Fibroblast of skin of left quadriceps (primary cell): ENCODE results near the gene EML4.

Experiments used
- DNase-seq, 2 experiments: peaks; one replicate each; pipeline ENCODE4 v3.0.0-alpha.2; 2013; ENCODE audit warnings: low read depth in 2 of 2

Gene EML4

DNA sequence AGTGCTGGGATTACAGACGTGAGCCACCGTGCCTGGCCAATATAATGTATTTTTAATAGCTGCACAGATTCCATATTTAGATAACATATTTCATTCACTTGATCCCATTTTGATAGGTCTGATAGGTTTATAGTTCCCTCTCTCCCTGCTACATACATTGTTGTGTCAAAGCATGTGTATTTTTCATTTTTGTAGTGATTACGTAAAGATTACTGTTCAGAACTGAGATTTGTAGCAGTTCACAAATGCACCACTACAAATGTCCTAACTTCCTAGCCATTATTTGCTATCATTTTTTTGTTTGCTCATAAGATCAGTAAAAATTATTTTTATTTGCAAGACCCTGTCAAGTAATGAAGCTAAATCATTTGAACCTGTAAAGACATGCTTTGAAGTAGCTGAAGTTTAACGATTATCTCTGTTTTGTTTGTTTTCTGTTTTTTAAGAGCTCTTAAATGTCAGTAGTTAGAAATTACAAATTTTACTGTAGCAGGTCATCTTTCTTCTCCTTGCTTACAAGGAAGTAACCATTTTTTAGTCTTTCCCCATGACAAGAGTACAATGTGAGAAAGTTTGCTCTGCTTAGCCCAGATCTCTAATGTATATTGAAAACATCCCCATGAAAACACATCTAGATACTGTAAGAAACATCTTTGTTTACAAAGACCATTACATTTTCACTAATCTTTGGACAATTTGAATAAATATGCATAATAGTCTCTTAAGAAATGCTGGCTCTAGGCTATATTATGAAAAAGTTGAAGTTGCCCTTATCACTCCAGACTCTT lies 54.1 kb downstream of the EML4 start:
- DNase-seq = no peak

DNA sequence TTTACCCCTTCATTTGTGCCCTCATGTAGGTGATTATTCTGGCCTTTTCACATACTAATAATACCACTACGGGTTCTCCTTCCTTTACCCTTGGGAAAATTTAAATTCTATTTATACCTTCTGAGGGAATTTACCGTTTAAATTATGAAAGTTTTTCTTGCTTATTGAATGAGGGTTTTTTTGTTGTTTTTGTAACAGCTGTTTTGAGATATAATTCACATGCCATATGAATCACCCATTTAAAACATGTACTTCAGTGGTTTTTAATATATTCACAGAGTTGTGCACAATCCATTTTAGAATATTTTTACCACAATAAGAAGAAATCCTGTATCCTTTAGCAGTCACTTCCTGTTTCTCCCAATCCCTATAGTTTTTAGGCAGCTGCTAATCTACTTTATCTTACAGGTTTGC lies 54.7 kb downstream of the EML4 start:
- DNase-seq = no peak

DNA sequence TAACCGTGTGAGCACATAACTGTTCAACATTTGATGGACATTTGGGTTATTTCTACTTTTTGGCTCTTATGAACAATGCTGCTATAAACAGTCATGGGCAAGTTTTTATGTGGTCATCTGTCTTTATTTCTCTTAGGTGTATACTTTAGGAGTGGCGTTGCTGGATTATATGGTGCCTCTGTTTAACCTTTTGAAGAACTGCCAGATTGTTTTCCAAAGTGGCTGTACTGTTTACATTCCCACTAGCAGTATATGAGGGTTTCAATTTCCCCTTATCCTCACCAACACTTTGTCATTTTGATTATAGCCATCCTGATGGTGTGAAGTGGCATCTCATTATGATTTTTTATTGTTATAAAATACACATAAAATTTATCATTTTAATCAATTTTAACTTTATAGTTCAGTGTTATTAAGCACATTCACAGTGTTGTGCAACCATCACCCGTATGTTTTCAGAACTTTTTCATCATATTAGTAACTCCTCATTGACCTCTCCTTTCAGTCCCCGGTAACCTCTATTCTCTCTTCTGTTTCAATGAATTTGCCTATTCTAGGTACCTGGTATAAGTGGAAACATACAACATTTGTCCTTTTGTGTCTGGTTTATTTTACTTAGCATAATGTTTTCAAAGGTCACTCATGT lies 55.4 kb downstream of the EML4 start:
- DNase-seq = no peak

DNA sequence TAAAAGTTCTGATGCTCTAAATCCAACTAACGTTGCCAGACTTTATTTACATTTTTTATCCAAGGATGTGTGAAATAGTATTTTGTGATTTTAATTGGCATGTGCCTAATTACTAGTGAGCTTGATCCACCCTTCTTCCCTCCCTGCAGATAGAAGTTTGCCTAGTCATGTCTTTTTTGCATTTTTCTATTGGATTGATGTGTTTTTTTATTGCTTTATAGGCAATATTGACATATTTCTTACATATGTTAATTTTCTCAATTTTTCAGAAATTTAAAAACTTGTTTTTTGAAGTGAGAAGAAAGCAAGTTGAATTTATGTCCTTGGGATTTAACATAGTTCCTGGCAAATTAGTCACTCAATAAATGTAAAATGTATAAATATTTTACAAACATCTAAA lies 56.4 kb downstream of the EML4 start:
- DNase-seq = no peak

DNA sequence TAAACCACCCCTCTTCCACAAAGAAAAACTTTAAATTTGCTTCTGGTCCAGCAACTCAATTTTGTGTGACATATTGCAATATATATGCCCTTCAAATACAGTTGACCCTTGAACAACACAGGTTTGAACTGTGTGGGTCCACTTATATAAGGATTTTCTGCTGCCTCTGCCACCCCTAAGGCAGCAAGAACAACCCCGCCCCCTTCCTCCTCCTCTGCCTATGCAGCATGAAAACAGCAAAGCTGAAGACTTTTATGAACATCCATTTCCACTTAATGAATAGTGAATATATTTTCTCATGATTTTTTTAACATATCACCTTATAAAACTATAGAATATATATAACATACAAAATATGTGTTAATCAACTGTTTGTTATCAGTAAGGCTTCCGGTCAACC lies 58.3 kb downstream of the EML4 start:
- DNase-seq = no peak

DNA sequence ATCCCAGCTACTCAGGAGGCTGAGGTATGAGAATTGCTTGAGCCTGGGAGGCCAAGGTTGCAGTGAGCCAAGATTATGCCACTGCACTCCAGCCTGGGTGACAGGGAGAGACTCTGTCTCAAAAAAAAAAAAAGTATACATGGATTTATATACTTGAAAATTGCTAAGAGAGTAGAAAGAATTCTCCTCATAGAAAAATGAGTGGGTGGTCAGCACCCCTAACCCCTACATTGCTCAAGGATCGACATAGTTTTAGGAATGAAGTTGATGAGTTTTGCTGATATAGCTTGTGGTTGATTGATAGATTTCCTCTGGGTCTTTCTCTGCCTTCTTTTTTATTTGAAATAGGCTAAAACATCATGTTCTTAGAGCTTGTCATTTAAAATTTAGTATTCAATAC lies 58.9 kb downstream of the EML4 start:
- DNase-seq = no peak

DNA sequence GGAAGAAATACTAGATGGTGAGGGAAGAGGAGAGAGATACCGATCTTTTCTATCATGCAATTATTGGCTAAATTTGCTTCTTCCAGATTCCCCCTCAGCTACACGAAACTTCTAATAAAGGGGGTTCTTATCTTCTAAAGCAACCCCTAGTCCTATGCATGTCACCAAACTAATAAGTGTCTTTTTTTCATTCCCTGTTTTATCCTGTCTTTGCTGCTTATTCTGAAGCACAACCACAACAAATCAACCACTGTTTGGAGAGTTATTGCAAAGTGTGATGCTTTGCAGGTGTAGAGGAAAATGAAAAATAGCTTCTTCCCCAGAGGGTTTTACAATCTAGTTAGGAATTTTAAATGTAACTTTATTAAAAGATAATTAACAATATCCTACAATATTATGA lies 60.8 kb downstream of the EML4 start:
- no peak for DNase-seq

DNA sequence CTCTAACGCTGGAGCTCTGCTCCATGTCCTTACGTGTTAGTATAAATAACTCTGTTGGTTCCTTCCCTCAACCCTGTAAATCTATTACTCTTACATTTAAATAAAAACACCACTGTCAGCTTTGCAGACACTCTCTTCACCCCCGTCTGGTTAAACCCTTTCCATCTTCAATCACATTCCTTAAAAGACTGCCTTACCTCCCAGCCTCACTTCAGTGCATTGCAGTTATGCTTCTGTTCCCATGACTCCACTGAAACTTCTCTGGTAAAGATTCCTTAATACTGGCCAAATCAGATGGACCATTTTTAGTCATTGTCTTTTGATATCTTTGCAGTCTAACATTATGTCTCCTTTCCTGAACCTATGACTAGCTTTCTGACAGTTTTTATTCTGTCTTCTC lies 61.7 kb downstream of the EML4 start:
- no peak for DNase-seq

DNA sequence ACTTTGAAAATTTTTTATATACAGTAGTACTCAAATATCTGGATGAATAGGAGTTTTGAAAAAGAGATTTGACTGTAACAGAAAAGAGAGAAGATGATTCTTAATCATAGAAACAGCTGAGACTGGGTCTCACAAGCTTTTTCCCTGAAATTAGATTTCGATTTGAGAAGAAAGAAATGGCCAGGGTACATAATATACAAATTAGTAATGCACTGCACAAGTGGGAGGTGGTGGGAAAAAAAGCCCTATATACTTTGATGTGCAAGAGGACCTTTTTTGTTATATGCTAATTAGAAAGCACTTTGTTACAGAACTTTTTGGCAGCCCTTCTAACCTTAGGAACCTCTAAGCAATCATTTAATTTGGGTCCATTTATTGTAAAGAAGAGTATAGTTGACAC lies 62.9 kb downstream of the EML4 start:
- no peak for DNase-seq

DNA sequence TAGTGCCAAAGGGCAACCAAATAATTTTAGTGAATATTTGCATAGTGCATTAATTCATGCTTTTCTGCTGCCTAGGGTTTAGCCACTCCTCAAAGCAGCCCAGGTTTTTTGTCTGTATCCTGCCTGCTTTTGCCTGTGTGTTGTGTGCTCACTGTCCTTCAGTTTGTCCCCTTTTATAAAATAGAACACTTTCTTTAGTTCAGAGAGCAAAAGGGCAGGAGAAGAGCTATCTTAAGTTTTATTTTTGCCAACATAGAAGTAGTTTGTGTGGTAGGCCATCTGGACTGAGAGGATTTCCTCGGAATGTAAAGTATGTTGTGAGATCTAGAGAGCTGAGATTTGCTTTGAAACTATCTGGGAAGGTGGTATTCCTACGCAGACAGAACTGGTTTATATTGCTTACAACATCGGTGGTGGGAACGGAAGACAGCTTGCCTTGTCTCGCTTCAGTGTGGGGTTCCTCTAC lies 64.9 kb downstream of the EML4 start:
- peak; percentile 42 to 45 for DNase-seq

DNA sequence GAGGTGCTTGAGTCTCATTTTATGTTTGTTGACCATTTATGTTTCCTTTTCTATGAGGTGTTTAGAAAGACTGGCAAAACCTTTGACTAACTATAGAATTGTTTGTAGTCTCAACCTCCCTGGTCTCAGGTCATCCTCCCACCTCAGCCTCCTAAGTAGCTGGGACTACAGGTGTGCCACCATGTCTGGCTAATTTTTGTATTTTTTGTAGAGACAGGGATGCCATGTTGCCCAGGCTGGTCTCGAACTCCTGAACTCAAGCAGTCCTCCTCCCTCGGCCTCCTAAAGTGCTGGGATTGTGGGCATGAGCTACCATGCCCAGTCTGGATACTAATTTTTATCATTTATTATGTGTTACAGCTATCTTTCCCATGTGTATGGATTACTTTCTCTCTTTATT lies 67.8 kb downstream of the EML4 start:
- no peak for DNase-seq

DNA sequence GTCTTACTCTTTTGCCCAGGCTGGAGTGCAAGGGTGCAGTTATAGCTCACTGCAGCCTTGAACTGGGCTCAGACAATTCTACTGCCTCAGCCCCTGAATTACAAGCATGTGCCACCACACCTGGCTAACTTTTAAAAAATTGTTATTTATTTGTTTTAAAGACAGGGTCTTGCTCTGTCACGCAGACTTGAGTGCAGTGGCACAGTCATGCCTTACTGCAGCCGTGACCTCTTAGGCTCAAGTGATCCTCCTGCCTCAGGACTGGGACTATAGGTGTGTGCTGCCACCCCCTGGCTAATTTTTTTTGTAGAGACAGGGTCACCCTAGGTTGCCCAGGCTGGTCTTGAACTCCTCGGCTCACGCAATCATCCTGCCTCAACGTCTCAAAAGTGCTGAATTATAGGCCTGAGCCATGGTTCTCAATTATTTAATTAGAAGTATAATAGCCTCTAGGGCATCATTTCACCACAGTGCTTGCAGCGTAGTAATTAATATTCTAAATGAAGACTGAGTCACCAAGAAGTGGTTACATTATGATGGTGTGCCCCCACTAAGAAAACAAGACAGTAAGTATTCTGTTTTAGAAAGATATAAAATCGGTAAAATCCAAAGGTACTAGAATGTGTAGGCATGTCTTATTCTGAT lies 69.6 kb downstream of the EML4 start:
- DNase-seq = no peak

DNA sequence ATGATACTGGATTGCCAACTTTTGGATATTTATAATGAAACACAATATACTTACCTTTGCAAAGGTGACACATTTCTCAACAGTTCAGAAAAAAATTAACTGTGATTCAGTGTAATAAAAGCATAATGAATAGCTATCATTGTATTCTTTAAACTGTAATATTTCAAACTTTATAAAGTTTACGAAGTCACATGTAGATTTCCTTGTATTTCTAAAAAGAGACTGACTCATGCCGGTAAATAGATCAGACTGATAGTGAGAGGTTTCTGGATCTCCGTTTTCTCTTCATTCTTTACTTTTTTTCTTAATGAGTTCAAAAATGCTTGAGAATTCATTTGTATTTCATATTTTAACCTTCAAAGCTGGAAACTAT lies 70.1 kb downstream of the EML4 start:
- no peak for DNase-seq

DNA sequence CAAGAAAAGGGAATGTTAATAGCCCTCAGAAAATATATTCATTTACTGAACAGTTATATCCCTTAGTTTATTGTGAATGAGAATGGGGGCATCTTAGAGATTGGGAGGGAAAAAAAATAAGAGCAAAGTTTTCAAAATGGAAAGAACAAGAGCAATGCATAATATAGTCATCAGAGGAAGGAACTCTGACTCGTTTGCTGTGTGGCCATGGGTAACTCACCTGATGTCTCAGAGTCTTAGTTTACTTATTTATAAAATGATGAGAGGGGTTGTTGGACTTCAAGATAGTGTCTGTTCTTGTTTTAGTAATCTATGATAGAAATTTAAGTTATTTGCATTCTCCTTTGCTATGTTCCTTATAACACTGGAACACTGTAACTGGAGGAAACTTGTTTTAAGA lies 70.7 kb downstream of the EML4 start:
- DNase-seq = no peak

DNA sequence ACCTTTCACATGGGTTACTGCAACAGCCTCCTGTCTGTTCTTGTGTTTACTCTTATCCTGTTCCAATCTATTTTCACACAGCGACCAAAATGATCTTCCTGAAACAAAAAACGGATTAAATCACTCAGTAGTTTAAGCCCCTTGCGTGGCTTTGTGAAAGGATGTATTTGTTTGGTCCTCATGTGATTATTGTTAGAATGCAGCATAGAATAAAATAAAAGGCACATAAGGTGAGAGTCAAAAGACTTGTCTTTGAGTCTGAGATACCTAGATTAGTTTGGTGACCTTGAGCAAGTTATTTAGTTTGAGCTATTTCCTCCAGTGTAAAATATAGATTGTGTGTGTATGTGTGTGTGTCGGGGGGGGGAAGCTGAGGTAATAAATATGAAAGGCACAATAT lies 72.4 kb downstream of the EML4 start:
- no peak for DNase-seq

DNA sequence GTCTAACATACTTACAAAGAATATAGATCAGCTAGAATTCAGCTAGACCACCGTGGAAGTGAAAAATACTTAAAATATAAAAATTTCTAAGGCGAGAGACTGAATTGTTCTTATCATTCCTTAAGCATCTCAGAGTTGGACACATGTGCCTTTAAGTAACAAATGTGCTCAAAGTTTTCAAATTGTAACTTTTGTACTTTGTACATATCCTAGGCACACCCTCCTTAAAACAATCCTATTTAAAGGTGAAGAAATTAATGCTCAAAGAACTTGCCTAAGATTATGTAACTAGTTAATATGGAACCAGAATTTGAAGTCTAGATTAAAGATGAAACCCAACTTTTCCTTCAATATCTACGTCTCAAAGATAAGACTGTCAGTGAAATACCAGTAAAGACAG lies 74.1 kb downstream of the EML4 start:
- no peak for DNase-seq

DNA sequence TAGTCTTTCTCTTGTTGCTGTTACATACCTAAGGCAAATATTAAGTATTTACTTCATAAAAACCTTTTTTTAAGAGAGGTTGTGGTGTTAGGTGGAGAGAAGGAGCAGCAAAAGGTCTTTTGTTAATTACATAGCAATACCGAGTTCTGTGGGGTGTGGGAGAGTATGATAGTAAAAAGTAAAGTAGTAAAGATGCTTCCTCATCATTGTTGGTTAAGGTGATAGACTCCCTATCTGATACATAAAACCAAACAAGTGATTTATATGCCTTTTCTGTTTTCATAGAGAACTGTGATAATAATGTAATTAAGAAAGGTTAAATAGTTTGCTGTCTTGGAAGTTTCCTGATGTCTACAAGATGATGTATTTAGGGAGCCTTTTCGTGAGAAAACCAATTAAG lies 75.4 kb downstream of the EML4 start:
- DNase-seq = no peak

DNA sequence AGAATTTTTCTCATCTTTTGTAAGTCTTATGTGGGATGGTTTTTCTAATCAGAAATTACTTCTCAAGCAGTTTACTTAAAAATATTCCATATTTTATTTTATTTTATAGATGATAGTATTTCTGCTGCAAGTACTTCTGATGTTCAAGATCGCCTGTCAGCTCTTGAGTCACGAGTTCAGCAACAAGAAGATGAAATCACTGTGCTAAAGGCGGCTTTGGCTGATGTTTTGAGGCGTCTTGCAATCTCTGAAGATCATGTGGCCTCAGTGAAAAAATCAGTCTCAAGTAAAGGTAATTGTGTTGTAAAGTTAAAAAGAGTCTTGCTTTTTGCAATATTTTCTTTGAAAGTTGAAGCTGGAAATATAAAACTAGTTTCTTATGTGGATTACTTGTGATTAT lies 76.2 kb downstream of the EML4 start:
- DNase-seq = no peak

DNA sequence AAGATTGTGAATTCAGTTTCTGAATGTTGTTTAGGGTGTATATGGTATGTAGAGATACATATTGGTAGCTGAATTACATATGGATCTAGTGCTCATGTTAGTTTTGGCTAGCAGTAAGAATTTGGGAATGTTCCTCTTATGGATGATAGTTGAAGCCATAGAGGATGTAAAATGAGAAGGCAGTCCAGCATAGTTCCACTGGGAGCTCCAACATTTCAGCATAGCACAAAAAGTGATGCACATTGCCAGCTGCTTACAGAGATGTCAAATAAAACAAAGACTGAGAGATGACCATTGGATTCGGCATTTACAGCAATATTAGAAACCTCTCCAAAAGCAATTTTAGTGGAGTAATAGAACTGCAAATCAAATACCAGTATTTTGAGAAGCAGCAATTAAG lies 77.4 kb downstream of the EML4 start:
- no peak for DNase-seq

DNA sequence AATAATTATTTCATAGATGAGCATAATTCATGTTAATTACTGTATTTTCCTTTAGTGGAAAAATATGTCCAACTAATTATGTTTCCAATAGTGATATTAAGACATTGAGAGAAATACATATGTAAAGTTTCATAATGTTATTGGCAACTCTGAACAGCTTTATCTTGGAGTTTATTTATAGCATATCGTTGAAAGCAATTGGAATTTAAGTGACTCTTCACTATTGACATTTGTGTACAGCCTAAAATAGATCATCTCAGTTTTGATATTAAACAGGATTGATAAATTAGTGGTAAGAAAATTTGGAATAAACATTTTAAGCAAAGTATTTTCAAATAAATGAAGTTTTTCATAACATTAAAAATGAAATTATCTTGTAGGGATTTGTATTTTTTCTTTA lies 79.7 kb downstream of the EML4 start:
- no peak for DNase-seq

DNA sequence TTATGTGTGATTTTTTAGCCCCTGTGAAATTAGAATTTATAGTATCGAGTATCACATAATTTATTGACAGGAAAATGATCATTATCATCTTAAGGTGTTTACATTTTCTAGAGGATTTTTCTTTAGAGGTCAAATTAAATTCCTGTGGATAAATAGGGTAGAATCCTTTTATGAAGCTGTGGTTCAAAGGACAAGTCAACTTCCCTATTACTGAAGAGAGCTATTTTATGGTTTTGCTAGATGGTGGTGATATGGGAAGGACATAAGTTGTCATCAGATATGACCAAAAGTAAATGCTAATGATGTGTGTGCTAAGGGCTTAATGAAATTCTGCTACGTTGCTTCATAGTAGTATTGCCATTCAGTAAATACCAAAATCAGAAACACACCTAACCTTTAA lies 80.1 kb downstream of the EML4 start:
- no peak for DNase-seq

DNA sequence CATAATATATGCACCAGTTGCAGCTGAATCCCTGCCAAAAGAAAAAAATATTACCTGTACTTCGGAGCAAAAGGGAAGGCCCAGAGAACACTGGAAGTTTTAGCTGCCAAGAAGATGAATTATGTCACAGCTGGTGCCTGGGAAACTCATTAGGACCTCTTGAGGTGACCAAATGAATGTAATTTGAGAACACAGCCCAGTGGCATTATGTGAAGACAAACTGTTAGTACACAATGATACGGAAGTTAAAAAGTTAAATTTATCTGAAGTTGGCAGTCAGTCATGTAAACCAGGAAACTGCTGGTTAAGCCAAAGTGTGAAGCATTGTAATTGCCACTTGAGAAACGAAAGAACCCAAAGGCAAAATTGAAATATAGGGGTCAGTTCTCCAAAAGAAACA lies 80.7 kb downstream of the EML4 start:
- DNase-seq = no peak

DNA sequence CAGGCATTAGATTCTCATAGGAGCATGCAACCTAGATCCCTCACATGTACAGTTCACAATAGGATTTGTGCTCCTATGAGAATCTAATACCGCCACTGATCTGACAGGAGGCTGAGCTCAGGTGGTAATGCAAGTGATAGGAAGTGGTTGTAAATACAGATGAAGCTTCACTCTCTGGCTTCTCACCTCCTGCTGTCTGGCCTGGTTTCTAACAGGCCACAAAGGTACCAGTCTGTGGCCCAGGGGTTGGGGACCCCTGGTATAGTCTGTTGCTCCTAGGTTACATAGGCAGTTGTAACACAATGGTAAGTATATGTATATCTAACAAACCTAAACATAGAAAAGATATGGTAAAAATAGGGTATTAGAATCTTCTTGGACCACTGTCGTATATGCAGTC lies 81.8 kb downstream of the EML4 start:
- DNase-seq = no peak
